A549 (cell line): ENCODE measurements around the gene FASLG. TPM values are rescaled to one million over a fixed set of nuclear protein-coding genes. Genes with fewer than 3 reads are reported as not detected.
A peak's percentile ranks its signal among the peaks of the same experiment; 100 is the strongest.

Experiments
- ATAC-seq, 2 experiments: fragments of 200-7000 bp in 1 of 2; fragments of >200 bp in 1 of 2; cut with Nextera tagmentation in 1 of 2; cut with Tn5 transposase in 1 of 2; 3 replicates each; pipeline versions ENCODE4 v1.8.0 to v1.9.1; 2018 to 2020; ENCODE audit warnings: mild to moderate bottlenecking in 1 of 2, moderate library complexity in 1 of 2
- CTCF ChIA-PET: fragments of 300-600 bp; sonication (Branson Sonifier 250); formaldehyde crosslinking; extraction: SDS; loops from one replicate; lab custom pipeline; 2021; ENCODE audit warnings: antibody characterized with exemption, inconsistent platforms; lab: Yijun Ruan, JAX
- POLR2A ChIA-PET: fragments of 350-600 bp; formaldehyde crosslinking; extraction: SDS; loops from one replicate; lab custom pipeline; 2021; ENCODE audit warnings: antibody characterized with exemption, inconsistent platforms; lab: Yijun Ruan, JAX
- DNase-seq, 2 experiments: peaks; one replicate each; pipeline versions ENCODE4 v3.0.0 to v3.0.0-alpha.2; 2011 to 2016; ENCODE audit warnings: low read depth in 1 of 2, low spot score in 1 of 2
- FAIRE-seq: peaks from 2 replicates; lab custom pipeline; 2011; peaks lifted over from hg19 to GRCh38; lab: Jason Lieb, UNC
- H3K27ac ChIP-seq, 2 experiments: fragments of >200 bp; sonication (Bioruptor Twin); formaldehyde crosslinking; 3 replicates each; pipeline ENCODE4 v1.5.1; 2016 to 2017
- H3K4me1 ChIP-seq: fragments of >200 bp; sonication (Bioruptor Twin); formaldehyde crosslinking; 3 replicates; pipeline ENCODE4 v1.6.1; 2016
- H3K4me2 ChIP-seq: fragments of >200 bp; sonication (Bioruptor Twin); formaldehyde crosslinking; 3 replicates; pipeline ENCODE4 v1.6.1; 2016
- H3K4me3 ChIP-seq: fragments of >200 bp; sonication (Bioruptor Twin); formaldehyde crosslinking; 3 replicates; pipeline ENCODE4 v1.5.1; 2016
- H3K9me3 ChIP-seq: fragments of >200 bp; sonication (Bioruptor Twin); formaldehyde crosslinking; 3 replicates; pipeline ENCODE4 v1.6.1; 2016
- CBX2 ChIP-seq: fragments of 200-600 bp; sonication (generic); IDR thresholded peaks from 2 replicates; pipeline ENCODE4 v1.6.1; 2016; ENCODE audit warnings: low read depth, mild to moderate bottlenecking, borderline replicate concordance
- ESRRA ChIP-seq: fragments of 150-350 bp; IDR thresholded peaks from 2 replicates; pipeline ENCODE4 v1.6.1; 2014; ENCODE audit warnings: mild to moderate bottlenecking, low read length, borderline replicate concordance
- FOSB ChIP-seq: fragments of 250-450 bp; sonication (Bioruptor Pico); IDR thresholded peaks from 2 replicates; pipeline ENCODE4 v1.5.0; 2020; ENCODE audit warnings: mild to moderate bottlenecking, moderate library complexity
- FOSL2 ChIP-seq, 2 experiments: fragments of 450-650 bp in 1 of 2; fragments of >200 bp in 1 of 2; sonication (Bioruptor Twin) in 1 of 2; formaldehyde crosslinking; IDR thresholded peaks; 2 replicates each; pipeline versions ENCODE4 v1.5.0 to v1.6.1; 2016 to 2020; ENCODE audit warnings: mild to moderate bottlenecking in 1 of 2, moderate library complexity in 1 of 2
- HDAC2 ChIP-seq: fragments of 200-600 bp; sonication (generic); IDR thresholded peaks from 2 replicates; pipeline ENCODE4 v1.6.1; 2016
- JUN ChIP-seq, 2 experiments: fragments of >200 bp; sonication (Bioruptor Twin); formaldehyde crosslinking; IDR thresholded peaks; 2 replicates in 1 of 2; 3 replicates in 1 of 2; pipeline ENCODE4 v1.6.1; 2016 to 2017
- KDM5A ChIP-seq: fragments of 200-600 bp; sonication (generic); IDR thresholded peaks from 2 replicates; pipeline ENCODE4 v1.6.1; 2016; ENCODE audit warnings: antibody characterized with exemption, mild to moderate bottlenecking
- PHF8 ChIP-seq: fragments of 200-600 bp; sonication (generic); IDR thresholded peaks from 2 replicates; pipeline ENCODE4 v1.6.1; 2016; ENCODE audit warnings: low read depth, mild to moderate bottlenecking, antibody characterized with exemption, moderate library complexity, borderline replicate concordance
- RNF2 ChIP-seq: fragments of 200-600 bp; sonication (generic); IDR thresholded peaks from 2 replicates; pipeline ENCODE4 v1.6.1; 2016; ENCODE audit warnings: low read depth, mild to moderate bottlenecking, antibody characterized with exemption, moderate library complexity, borderline replicate concordance
- SMC3 ChIP-seq: fragments of >200 bp; sonication (Bioruptor Twin); formaldehyde crosslinking; IDR thresholded peaks from 3 replicates; pipeline ENCODE4 v1.6.1; 2018; ENCODE audit warnings: inconsistent platforms
- WGBS: methylation state at CpG from one replicate; pipeline ENCODE4 v1.1.6; 2017; ENCODE audit errors: missing lambda C conversion rate; 5-methylcytosine and 5-hydroxymethylcytosine counted together
- polyA plus RNA-seq, 4 experiments: library from polyadenylated mRNA; depleted of rRNA in 3 of 4; stranded (reverse); fragments of >200 nt; fragmentation: RNase III in 1 of 4; extraction: RNeasy Plus Mini Kit Qiagen cat#74134 plus additional on column Dnase treatment in 1 of 4; gene quantifications; 2 replicates in 3 of 4; 3 replicates in 1 of 4; pipeline ENCODE4 v1.2.3, GENCODE V29; 2011 to 2017
- TF ChIP-seq, protein P1 (sequence below): fragments of >200 bp; sonication (Bioruptor Twin); formaldehyde crosslinking; IDR thresholded peaks from 2 replicates; pipeline ENCODE4 v1.6.1; 2016
- TF ChIP-seq, protein P2 (sequence below): fragments of 250-450 bp; sonication (Bioruptor Pico); IDR thresholded peaks from 2 replicates; pipeline ENCODE4 v1.5.0; 2021; ENCODE audit warnings: mild to moderate bottlenecking, moderate library complexity, borderline replicate concordance
- TF ChIP-seq, protein P3 (sequence below): IDR thresholded peaks from 2 replicates; pipeline ENCODE4 v1.6.1; 2012; ENCODE audit warnings: low read depth, borderline replicate concordance
- TF ChIP-seq, protein P4 (sequence below): fragments of 250-450 bp; sonication (Bioruptor Pico); IDR thresholded peaks from 2 replicates; pipeline ENCODE4 v1.5.0; 2020; ENCODE audit warnings: low read depth, mild to moderate bottlenecking, moderate library complexity
- TF ChIP-seq, protein P5 (sequence below): IDR thresholded peaks from 2 replicates; pipeline ENCODE4 v1.6.1; 2012
- TF ChIP-seq, protein P6 (sequence below): IDR thresholded peaks from 2 replicates; pipeline ENCODE4 v1.6.1; 2012

The FASLG gene
- polyA plus RNA-seq, 2 of the 4 experiments (the other 2 are of a cell fraction) = not detected

DNA sequence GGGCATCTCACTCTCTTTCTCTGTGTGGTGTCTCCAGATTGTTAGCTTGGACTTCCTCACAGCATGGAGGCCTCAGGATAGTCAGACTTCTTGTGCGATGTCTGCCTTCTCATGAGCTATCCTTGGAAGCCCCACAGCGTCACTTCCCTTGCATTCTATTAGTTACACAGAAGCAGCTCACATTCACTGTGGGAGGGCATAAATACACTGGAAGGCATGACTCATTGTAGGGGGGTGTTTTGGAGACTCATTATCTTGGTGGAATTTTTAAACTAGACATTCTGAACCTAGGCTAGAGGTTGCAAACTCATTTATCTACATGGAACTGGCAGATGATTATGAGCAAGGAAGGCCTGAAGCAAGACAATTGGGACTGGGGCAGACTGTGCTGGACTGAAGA lies 21.4 kb upstream of the FASLG start:
- ChIA-PET POLR2A (no interaction called here), CTCF (interaction anchor here (2.6 kb wide), 1 partner anchor 82 kb away, joined by 10 read pairs; no protein-coding TSS in a partner anchor)
- WGBS = 79% methylated on average over 2 of the region's 2 CpGs
- Histone ChIP-seq H3K27ac (peak overlapping the region; percentile 58 to 83; a peak in 4 of 6 replicates), H3K9me3 (peaks cover 3% of the 10 kb centered on the region; the same call in 1 of the 3 replicates), H3K4me2 (no peak overlapping the region), H3K4me3 (no peak overlapping the region), H3K4me1 (peaks cover 26% of the 10 kb centered on the region)
- FAIRE-seq (no peak), ATAC-seq (no peak), DNase-seq (no peak)
- TF ChIP-seq, protein P1, sequence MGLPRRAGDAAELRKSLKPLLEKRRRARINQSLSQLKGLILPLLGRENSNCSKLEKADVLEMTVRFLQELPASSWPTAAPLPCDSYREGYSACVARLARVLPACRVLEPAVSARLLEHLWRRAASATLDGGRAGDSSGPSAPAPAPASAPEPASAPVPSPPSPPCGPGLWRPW = no peak
- TF ChIP-seq PHF8 = no peak
- TF ChIP-seq, protein P2, sequence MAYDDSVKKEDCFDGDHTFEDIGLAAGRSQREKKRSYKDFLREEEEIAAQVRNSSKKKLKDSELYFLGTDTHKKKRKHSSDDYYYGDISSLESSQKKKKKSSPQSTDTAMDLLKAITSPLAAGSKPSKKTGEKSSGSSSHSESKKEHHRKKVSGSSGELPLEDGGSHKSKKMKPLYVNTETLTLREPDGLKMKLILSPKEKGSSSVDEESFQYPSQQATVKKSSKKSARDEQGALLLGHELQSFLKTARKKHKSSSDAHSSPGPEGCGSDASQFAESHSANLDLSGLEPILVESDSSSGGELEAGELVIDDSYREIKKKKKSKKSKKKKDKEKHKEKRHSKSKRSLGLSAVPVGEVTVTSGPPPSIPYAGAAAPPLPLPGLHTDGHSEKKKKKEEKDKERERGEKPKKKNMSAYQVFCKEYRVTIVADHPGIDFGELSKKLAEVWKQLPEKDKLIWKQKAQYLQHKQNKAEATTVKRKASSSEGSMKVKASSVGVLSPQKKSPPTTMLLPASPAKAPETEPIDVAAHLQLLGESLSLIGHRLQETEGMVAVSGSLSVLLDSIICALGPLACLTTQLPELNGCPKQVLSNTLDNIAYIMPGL (CRISPR knock-in tag) = no peak
- TF ChIP-seq, protein P3, sequence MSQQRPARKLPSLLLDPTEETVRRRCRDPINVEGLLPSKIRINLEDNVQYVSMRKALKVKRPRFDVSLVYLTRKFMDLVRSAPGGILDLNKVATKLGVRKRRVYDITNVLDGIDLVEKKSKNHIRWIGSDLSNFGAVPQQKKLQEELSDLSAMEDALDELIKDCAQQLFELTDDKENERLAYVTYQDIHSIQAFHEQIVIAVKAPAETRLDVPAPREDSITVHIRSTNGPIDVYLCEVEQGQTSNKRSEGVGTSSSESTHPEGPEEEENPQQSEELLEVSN = no peak
- no peak for TF ChIP-seq ESRRA
- TF ChIP-seq KDM5A = no peak
- TF ChIP-seq, protein P4, sequence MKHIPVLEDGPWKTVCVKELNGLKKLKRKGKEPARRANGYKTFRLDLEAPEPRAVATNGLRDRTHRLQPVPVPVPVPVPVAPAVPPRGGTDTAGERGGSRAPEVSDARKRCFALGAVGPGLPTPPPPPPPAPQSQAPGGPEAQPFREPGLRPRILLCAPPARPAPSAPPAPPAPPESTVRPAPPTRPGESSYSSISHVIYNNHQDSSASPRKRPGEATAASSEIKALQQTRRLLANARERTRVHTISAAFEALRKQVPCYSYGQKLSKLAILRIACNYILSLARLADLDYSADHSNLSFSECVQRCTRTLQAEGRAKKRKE (CRISPR knock-in tag) = no peak
- no peak for TF ChIP-seq FOSB (CRISPR knock-in tag)
- TF ChIP-seq CBX2 = no peak
- no peak for TF ChIP-seq HDAC2
- TF ChIP-seq FOSL2 (IDR thresholded peaks at IDR 0.05) = no peak
- no peak for TF ChIP-seq FOSL2 (CRISPR knock-in tag; IDR thresholded peaks at IDR 0.05)

DNA sequence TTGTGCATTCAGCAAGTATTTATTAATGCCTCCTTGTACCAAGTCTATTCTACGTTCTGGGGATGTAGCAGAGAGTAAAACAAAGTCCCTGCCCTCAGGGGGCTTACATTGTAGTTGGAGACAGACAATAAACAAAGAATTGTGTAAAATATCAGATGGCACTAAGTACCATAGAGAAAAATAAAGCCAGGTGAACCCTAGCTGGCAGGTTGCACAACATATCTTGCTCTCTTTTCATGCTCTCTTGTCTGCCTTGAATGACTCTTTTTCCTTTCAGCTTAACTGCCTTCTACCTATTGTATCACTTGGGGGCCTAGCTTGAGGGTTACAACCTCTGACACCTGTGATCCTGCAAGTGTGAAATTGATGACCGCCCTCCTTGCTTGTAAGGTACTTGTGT lies 20.7 kb upstream of the FASLG start:
- peak overlapping the region; percentile 29 for H3K4me2 ChIP-seq
- H3K4me1 ChIP-seq = peaks cover 33% of the 10 kb centered on the region
- H3K4me3 ChIP-seq = no peak overlapping the region
- peaks cover 3% of the 10 kb centered on the region; the same call in 1 of the 3 replicates for H3K9me3 ChIP-seq
- FAIRE-seq = no peak
- ChIA-PET POLR2A (no interaction called here), CTCF (interaction anchor here (2.6 kb wide), 1 partner anchor 81 kb away, joined by 10 read pairs; no protein-coding TSS in a partner anchor)
- H3K27ac ChIP-seq = peak overlapping the region; percentile 58 to 83
- no peak for DNase-seq
- 82% methylated on average over 2 of the region's 2 CpGs for WGBS
- no peak for ATAC-seq
- TF ChIP-seq SMC3 = no peak
- TF ChIP-seq RNF2 = no peak
- TF ChIP-seq PHF8 = no peak
- no peak for TF ChIP-seq JUN (IDR thresholded peaks at IDR 0.05)
- TF ChIP-seq, protein P5, sequence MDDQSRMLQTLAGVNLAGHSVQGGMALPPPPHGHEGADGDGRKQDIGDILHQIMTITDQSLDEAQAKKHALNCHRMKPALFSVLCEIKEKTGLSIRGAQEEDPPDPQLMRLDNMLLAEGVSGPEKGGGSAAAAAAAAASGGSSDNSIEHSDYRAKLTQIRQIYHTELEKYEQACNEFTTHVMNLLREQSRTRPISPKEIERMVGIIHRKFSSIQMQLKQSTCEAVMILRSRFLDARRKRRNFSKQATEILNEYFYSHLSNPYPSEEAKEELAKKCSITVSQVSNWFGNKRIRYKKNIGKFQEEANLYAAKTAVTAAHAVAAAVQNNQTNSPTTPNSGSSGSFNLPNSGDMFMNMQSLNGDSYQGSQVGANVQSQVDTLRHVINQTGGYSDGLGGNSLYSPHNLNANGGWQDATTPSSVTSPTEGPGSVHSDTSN = no peak
- no peak for TF ChIP-seq ESRRA
- TF ChIP-seq, protein P6, sequence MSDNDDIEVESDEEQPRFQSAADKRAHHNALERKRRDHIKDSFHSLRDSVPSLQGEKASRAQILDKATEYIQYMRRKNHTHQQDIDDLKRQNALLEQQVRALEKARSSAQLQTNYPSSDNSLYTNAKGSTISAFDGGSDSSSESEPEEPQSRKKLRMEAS = no peak
